ENCODE data around the gene LMOD2.

The LMOD2 gene

DNA sequence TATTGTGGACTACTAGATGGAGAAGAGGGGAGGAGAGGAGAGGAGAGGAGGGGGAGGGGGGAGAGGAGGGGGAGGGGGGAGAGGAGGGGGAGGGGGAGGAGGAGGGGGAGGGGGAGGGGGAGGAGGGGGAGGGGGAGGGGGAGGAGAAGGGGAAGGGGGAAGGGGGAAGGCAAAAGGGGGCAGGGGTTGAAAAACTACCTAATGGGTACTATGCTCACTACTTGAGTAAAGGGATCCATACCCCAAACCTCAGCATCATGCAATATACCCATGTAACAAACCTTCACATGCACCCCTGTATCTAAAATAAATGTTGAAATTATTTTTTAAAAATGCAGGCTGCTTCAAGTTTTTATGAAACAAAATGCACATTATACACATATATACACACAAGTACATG is 15.1 kb upstream of the LMOD2 start:
- no peak for DNase-seq (ENCODE audit: low read depth)

GRCh38 chr7:123641901-123642300 is 13.8 kb upstream of the LMOD2 start:
- no peak for DNase-seq (ENCODE audit: low read depth)

DNA sequence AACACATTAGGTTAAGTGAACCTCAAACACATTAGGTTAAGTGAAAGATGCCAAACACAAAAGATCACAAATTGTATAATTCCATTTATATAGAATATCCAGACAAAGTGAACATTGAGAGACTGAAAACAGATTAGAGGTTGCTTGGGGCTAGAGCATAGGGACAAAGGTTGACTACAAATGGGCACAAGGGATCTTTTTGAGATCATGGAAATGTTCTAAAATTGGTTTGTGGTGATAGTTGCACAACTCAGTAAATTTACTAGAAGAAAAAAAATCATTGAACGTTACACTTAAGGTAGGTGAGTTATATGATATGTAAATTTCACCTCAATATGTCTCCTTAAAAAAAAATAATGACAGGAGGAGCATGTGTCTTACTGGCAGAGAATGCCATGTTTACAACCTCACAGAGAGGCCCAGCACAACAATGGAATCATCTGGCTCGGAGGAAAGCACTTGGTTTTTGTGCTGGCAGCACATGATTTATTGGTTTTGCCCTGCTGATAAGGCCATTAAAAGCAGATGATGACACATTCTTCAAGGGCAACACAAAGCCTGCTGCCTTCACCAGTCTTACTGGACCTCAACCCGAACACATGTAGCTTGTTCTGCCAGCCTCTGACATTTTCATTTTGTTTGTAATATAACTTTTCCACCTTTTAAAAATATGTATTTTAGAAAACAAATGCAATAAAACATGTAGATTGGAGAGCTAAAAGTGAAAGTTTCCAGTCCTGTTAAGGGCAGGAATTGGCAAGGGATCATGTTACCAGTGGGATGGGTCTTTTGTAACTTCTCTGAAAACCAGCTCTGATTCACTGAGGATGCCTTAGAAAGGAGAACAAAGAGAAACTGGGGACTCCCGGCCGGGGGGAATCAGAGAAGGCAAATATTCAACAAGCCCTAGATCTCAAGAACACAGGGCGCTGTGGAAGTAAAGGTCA is 11.9 kb upstream of the LMOD2 start:
- DNase-seq (ENCODE audit: low read depth) = no peak

DNA sequence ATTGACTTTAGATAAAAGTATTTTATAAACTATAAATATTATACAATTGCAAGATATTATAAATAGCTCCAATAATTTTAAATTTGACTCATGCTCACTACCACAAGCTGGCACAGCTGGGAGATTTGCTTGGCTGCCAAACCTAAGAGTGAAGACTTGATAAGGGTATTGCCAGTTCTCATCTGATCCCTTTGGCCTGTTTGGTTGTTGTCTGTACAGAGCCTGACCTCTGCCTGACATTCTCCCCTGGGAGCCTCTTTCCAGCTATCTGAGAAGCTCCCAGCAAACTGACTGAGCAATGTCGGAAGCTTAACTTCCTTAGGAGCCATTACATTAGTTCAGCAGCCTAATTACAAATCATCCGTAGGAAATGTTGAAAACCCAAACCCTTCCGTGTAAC is 10.2 kb upstream of the LMOD2 start:
- no peak for DNase-seq (ENCODE audit: low read depth)

- no peak for DNase-seq (ENCODE audit: low read depth)
Measured at GRCh38 chr7:123647106-123647730, 8.4 kb upstream of the LMOD2 start.

- no peak for DNase-seq (ENCODE audit: low read depth)
Measured at GRCh38 chr7:123649964-123650363, 5.7 kb upstream of the LMOD2 start.

GRCh38 chr7:123650595-123650994 is 5.1 kb upstream of the LMOD2 start:
- no peak for DNase-seq (ENCODE audit: low read depth)

DNA sequence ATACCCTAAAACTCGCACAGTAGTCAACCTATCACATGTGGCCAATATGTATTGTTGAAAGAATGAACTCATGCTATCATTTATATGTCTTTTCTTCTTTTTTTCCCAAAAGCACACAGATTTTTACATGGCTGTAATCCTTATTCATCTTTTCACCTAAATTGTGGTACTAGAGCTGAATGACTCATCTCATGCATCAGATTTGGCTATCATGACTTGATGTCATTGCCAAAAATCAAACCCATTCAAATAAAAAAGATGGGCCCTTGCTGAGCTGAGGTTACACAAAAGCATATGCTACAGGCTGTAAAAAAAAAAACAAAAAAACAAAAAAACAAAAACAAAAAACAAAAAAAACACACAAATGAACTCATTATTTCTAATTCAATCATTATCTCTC is 3.3 kb upstream of the LMOD2 start:
- DNase-seq (ENCODE audit: low read depth) = no peak

GRCh38 chr7:123653162-123653561 is 2.5 kb upstream of the LMOD2 start:
- no peak for DNase-seq (ENCODE audit: low read depth)

GRCh38 chr7:123656544-123657303 is 1.1 kb downstream of the LMOD2 start:
- no peak for DNase-seq (ENCODE audit: low read depth)

- no peak for DNase-seq (ENCODE audit: low read depth)
Measured at GRCh38 chr7:123657304-123657685, 1.6 kb downstream of the LMOD2 start.

DNA sequence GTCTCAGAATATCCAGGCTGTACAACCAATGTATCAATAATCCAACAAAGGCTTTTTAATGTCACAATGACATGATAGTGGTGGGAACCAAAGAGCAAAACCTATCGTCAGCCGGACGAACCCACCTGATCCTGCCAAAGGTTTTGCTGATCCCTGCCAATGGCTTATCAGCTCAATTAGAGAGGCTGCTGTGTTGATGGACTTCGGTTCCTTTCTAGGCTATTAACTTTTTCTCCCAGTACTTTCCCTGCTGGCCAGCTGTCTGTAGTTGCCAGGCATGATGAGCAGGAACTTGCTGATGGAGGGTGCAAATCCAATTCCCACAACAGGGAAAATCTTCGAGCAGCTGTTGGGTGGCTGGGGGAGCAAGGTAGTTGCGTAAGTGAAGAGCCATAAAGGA is 2.4 kb downstream of the LMOD2 start:
- DNase-seq (ENCODE audit: low read depth) = no peak

DNA sequence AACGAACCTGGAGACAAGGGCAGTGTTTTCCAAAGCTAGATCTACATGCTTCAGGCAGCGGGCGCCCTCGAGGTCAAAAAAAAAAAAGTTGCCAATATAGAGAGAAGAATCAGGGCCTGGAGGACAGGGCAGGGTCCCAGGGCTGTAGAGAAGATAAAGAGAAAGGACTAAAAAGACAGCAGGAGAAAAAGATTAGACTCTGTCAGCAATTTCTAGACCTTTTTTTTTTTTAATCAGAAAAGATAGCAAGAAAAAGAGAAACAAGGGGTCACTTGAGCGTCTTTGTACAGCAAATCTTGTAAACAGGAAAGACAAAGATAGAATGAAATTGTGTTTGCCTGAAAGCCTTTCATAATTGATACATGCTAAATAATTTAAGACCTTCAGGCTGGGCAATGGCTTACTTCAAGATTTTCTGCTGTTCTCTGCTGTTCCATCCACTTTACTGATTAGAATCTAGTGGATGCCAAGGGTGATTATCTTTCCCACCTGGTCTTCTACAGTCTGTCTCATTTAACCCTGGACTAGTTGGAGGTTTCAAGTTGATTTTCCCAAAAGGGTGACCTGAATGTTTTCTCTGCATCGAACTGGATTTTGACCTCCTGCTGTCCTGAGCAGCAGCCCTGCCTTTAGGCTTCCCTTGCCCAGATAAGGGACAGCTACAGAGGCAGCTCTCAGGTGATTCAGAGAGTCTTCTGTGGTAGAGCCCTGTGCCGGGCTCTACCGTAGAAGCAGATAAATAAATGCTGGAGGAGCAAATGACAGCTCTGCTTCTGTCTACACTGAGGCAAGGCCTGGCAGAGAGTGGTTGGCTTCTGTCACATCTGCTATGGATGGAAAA is 5.1 kb downstream of the LMOD2 start:
- no peak for DNase-seq (ENCODE audit: low read depth)

DNA sequence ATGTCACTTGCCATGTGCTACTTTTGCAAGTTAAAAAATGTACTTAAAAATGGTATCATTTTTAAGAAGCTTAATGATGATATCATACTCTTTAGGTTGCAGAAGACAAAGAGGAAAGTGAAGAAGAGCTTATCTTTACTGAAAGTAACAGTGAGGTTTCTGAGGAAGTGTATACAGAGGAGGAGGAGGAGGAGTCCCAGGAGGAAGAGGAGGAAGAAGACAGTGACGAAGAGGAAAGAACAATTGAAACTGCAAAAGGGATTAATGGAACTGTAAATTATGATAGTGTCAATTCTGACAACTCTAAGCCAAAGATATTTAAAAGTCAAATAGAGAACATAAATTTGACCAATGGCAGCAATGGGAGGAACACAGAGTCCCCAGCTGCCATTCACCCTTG is 6.1 kb downstream of the LMOD2 start:
- DNase-seq (ENCODE audit: low read depth) = no peak

DNA sequence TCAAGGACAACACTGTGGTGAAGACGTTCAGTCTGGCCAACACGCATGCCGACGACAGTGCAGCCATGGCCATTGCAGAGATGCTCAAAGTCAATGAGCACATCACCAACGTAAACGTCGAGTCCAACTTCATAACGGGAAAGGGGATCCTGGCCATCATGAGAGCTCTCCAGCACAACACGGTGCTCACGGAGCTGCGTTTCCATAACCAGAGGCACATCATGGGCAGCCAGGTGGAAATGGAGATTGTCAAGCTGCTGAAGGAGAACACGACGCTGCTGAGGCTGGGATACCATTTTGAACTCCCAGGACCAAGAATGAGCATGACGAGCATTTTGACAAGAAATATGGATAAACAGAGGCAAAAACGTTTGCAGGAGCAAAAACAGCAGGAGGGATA is 6.6 kb downstream of the LMOD2 start:
- no peak for DNase-seq (ENCODE audit: low read depth)

GRCh38 chr7:123662755-123663154 is 7.1 kb downstream of the LMOD2 start:
- no peak for DNase-seq (ENCODE audit: low read depth)

GRCh38 chr7:123663200-123663599 is 7.5 kb downstream of the LMOD2 start:
- DNase-seq (ENCODE audit: low read depth) = no peak

DNA sequence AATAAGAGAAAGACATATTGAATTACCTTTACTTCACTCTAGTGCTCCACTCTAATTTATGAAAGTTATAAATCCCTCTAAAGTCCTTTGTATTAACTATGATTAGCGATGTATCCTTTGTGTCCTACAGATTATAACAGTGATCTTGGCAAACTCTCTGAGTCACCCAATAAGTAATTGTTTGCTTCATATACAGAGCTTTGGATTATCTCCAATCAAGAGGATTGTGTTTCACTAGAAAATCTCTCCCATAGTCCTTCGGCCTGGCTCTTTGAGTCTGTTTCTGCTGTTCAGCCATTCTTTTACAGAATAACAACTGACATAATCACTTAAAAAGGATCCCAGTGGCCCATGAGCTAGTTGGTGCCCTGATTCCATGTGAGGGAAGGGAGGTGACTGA is 9.5 kb downstream of the LMOD2 start:
- DNase-seq (ENCODE audit: low read depth) = no peak

DNA sequence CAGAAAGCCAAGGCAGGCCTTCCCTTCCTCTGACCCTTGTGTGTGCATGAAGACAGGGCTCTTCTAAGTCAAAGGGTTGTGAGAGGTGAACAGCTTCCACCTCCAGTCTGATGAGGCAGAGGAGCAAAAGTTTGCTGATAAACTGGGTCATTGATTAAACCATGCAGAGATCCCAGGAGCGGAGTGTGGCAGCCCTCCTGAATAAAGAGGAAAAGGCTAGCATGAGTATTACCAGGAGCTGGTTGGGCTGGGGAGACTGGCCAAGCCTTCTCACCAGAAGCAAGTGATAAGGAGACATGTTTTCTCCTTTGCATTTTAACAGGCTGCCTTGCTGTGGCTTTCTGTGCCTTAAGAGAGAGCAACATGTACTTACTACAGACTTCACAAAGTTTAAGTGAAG is 10.2 kb downstream of the LMOD2 start:
- no peak for DNase-seq (ENCODE audit: low read depth)

DNA sequence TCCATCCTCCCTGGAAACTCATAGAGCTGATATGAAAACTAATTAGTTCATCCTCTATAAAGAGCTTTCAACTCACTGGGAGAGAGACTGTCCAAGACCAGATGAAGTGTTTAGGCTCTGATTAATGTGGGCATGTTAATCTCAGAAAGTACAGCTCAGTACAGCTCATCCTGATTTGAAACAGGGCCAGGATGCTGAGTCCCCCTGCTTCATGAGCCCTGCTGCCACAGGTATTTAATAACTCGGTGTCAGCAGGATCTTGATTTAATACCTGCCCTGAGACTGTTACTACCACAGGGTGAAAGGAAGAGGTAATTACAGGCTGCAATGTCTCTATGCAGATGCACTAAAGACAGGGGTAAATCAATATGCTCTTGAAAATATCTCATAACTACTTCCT is 10.8 kb downstream of the LMOD2 start:
- no peak for DNase-seq (ENCODE audit: low read depth)

DNA sequence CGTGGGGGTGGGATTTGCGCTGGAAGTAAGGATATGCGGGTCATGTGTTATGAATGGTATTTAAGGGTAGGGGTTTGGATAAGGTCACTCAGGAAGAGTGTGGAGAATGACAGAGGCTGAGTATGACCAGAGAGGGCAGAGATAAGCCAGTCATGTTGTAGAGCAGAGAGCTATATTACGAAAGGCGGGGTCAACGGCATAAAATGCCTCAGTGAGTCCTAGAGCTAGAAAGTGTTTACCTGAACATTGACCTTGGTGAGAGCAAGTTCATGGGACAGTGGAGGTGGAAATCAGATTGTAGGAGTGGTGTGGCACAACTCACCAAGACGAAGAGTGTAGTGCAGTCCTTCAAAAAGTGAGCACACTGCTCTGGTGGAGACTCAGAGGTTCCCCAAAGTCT is 13.8 kb downstream of the LMOD2 start:
- DNase-seq (ENCODE audit: low read depth) = no peak

GRCh38 chr7:123673137-123673732 is 17.6 kb downstream of the LMOD2 start:
- no peak for DNase-seq (ENCODE audit: low read depth)
